ENCODE results near the gene FETUB.

The FETUB gene, protein sequence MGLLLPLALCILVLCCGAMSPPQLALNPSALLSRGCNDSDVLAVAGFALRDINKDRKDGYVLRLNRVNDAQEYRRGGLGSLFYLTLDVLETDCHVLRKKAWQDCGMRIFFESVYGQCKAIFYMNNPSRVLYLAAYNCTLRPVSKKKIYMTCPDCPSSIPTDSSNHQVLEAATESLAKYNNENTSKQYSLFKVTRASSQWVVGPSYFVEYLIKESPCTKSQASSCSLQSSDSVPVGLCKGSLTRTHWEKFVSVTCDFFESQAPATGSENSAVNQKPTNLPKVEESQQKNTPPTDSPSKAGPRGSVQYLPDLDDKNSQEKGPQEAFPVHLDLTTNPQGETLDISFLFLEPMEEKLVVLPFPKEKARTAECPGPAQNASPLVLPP

GRCh38 chr3:186639778-186640472, at the start of gene FETUB:
TSS of gene FETUB (plus strand) at chr3:186640399. CDS start at chr3:186640461, 62 bp downstream.
- no peak for DNase-seq

GRCh38 chr3:186590580-186591295, 49.5 kb upstream of the FETUB start:
- DNase-seq: no peak

DNA sequence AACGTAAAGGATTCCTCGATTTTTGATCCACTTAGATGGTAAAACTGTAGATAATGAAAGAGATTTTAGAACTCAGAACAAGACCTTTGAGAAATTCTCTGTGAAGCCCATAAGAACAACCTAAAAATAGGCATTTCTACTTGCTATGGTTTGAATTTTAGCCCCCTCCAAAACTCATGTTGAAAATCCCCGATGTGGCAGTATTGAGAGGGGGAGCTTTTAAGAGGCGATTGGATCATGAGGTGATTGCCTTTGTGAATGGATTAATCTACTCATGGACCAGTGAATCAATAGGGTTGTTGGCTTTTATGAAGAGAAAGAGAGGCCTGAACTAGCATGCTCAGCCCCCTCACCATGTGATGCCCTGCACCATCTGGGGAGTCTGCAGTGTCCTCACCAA, 47.5 kb upstream of the FETUB start:
- no peak for DNase-seq

DNA sequence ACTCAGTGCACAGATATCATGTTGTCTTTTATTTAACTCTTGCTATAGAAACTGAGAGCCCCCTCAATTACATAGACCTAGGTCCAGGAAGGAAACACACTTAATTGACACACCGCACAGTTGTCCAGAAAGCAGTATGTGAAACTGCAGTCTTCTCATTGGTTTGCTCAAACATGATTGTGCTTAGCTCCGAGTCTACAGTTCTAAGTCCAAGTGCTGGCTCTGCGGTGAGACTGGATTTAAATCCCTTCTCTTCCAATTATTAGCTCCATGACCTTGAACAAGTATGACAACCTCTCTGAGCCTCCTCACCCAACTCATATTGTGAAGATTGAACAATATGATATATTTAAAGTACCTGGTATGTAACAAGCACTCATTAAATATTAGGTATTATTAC, 46.3 kb upstream of the FETUB start:
- no peak for DNase-seq

DNA sequence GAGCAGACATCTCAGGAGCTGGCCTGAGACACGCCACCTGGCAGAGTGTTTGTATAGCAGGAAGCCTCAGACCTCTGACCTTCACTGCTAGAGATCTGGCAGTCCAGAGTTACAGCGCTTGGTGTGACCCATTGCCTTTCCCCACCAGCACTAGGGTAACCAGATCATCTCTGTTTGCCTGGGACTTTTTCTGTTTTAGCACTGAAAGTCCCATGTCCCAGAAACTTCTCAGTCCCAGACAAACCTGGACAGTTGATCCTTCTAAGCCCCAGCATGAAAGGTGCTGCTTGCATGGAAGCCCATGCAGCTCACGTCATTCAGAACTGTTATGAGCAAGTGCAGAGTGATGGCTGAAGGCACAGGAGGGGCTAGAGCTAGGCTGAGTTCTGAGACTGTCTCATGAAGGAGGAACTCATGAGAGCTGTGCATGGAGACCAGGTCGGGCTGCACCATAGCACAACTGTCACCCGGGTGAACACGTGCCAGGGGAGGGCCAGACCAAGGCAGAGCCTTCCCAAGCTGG, 45.5 kb upstream of the FETUB start:
- no peak for DNase-seq

- no peak for DNase-seq
Observed at GRCh38 chr3:186596568-186597287, 43.5 kb upstream of the FETUB start.

GRCh38 chr3:186598108-186598784, 42.0 kb upstream of the FETUB start:
- no peak for DNase-seq

GRCh38 chr3:186598794-186599141, 41.4 kb upstream of the FETUB start:
- DNase-seq: no peak

DNA sequence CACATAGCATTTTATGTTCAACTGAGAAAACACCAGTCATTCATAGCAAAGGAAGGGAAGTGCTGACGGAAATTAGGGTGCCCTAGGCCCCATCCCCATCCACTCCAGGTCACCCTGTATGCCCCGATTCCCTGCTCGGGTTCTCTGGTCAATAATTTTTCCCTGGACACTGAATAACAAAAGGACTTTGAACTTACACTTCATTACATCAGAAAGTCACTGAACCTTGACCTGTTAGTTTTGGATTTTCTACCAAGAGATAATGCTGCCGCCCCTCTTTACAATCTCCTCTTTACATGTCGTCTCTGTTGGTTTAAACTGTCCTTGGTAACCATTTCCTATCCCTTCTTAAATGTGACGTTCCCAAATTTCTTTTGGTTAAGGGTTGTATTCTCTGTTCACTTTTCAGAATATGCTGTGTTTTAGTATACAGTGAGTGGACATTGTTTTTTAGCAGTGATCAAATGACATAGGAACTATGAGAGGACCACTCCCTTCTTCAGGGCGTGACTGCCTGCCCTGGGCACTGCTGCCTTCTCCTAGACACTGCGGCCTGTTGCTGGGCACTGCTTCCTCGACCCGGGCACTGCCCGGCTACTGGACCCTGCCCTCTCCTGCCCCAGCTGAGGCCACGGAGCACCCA, 40.9 kb upstream of the FETUB start:
- no peak for DNase-seq

DNA sequence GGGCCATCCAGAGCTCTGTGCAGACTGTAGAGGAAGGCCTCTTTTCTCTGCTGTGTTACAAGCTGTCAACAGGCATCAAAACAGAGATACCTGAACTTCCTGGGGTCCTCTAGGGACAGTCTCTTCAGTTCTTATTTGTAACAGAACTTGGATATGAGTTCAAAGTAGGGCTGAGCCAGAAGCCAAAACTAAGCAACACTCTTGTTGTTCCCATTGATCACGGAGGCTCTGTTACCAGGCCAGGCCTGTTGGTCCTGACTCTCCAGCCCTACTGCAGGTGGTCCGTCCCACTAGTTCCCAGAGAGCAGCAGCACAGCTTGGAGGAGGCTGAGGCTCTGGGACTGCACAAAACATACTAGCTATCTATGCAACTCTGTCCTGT, 40.4 kb upstream of the FETUB start:
- no peak for DNase-seq

DNA sequence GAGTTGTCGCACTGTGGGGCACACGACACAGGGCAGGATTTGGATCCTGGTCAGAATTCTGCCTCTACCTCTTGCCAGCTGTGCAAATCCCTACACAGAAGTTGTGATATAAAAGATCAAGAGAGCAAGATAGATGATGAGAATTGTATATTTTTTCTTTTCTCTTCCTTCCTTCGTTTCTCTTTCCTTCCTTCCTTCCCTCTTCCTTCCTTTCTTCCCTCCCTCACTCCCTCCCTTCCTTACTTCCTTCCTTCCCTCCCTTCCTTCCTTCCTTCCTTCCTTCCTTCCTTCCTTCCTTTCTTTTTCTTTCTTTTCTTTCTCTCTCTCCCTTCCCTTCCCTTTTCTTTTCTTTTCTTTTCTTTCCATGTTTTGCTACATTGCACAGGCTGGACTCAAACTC, 39.3 kb upstream of the FETUB start:
- no peak for DNase-seq

- DNase-seq: no peak
Observed at GRCh38 chr3:186603159-186603558, 37.0 kb upstream of the FETUB start.

DNA sequence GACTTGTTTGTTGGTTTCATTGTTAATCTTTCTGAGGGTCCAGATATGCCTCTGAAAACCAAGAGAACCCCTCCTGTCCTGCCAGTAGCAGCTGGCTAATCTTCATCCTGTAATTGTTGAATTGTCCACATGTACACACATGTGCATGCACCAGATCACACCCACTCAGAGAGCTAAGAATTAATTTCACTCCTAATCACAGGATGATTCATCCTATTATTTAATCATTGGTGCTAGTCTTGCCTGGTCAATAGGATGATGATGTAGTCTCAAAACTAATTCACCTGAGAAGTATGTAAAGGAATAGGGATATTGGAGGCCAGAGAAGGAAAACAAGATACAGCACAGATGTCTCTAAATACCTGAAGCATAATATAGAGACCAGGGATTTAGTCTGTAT, 35.1 kb upstream of the FETUB start:
- DNase-seq: no peak

DNA sequence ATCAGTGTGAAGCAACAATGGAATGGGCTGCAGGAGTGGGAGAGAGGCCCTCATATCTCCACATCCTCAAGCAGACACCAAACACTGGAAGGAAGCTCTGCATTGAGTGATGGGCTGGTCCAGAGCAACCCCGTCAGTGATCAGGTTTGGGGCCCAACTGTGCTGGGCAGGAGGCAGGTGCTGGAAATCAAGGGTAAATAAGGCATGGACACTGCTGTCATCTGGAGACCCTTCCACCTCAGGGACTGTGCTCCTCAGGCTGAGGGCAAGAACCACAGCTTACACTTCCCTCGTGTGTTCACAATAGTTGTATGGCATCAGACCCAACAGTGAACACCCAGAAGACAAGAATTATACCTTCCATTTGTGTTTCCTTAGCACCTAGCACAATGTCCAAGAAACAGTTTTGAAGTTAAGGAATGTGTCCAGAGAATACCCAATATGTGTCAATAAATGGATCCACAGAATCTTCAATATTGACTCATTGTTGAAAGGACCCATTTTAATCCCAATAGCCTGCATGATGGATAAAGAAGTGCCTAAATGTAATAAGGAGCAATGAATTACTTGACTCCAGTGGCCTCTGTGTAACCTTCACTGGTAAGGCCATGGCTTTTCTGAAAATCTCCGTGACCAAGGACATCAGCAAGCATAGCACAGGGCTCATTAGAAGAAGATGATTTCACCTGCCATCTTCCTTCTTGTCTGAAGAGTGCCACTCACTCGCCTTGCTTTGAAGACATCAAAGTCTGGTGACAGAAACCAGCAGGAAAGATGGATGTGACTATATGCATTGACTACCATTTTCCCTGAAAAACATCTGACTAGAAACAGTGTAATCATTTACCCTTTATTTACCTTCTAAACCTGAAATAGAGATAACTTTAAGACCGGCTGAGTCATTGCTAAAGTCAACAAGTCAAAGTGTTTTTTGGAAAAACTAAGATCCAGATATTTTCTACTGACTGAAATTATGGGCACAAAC, 34.3 kb upstream of the FETUB start:
- DNase-seq: no peak

DNA sequence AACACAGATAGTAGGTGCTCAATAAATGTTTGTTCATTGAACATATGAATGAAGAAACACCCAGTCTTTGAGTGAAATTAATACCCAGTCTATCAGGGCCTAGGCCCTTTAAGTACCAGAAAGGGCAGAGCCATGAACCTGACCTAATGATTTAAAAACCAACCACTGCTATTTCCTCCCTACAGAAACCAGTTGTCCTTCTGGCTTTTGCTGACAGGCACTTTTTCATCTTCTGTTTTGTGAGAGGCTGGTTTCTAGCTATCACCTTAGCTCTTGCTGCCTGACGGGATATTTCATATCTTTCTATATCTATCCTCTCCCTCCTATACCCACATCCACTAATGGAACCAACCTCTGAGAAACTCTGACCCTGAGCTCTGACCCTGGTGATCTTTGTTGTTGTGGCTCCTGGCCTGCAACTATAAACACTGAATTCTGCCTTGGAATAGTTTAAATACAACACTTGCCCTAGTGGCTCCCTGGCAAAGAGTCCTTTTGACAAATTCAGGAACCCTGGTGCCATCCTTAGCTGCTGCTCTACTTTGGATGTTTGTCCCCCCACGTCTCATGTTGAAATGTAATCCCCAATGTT, 31.5 kb upstream of the FETUB start:
- no peak for DNase-seq

DNA sequence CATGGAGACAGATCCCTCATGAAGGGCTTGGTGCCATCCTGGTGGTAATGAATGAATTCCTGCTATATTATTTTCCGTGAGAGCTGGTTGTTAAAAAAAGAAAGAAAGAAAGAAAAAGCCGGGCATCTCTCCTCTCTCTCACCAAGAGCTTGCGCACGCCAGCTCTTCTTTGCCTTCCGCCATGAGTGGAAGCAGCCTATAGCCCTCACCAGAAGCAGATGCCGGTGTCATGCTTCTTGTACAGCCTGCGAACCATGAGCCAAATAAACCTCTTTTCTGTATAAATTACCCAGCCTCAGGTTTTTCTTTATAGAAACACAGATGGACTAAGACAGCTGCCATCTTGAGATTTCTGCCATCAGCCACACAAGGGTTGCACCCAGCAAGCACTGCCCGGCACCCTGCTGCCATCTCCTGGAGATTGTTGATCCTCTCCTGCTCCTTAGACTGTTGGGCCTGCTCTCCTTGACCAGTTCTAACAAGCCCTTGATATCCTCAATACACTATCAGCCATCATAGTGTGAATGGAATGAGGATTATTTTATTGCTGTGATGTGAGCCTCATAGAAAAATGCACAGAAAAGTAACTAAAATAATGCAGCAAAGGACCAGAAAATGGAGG, 30.8 kb upstream of the FETUB start:
- DNase-seq: no peak

- DNase-seq: no peak
Observed at GRCh38 chr3:186612065-186612464, 28.1 kb upstream of the FETUB start.

DNA sequence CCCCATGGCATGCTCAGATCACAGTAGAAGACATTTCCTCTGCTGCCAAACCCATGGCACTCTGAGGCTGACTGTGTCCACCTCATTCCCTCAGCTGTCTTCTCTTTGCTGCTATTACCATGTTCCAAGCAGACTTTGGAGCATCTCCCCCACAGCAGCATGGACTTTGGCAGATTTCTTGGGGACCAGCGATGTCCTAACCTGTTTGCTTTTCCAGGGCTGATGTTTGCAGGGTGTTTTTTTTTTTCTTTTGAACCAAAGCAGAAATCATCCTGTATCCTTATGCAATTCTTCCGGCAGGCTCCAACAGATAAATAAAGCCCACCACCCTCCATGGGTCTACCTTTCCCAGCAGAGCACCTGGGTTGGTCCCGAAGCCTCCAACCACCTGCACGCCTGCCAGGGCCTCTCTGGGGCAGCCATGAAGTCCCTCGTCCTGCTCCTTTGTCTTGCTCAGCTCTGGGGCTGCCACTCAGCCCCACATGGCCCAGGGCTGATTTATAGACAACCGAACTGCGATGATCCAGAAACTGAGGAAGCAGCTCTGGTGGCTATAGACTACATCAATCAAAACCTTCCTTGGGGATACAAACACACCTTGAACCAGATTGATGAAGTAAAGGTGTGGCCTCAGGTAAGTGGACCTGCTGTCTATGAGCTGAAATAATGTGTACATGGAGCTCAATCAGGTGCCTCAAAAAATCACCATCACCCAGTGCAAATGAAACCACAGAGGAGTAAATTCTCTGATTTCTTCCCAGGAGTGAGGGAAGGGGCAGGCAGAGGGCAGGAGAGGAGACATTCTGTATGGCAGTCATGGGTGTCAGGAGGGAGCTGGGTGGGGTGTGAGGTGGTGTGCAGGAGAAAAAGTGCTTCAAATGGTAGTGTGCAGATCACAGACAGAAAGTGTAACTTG, 27.2 kb upstream of the FETUB start, which contains the start of gene AHSG:
AHSG (plus strand) TSS at position 340 of the 916 bp plus-strand sequence; CDS start at position 422, 82 bp downstream.
- DNase-seq: no peak

All from NCI-H1092 (cell line).